ENCODE results near the gene ADCY2. TPM values are rescaled to one million over a fixed set of nuclear protein-coding genes. Genes with fewer than 3 reads are reported as not detected.

The ADCY2 gene
- total RNA-seq, 1 experiment from 2014 or later = 31.3 TPM

GRCh38 chr5:7742241-7742656 lies 346.3 kb downstream of the ADCY2 start:
- no CpG with 5 or more reads among the region's 5 CpGs for WGBS (ENCODE audit: extremely low coverage, insufficient read length, low lambda C conversion rate)
- no peaks in the 10 kb centered on the region for H3K4me1 ChIP-seq (ENCODE audit: insufficient read depth, low read length)

More at GRCh38 chr5:7742241-7742656, 346.3 kb downstream of the ADCY2 start:
- Histone ChIP-seq H3K18ac (ENCODE audit: insufficient read length, low read depth, low read length) (no peak overlapping the region), H2BK20ac (ENCODE audit: low read depth, low read length, poor library complexity, severe bottlenecking) (no peak overlapping the region), H3K23ac (ENCODE audit: insufficient read length, low read depth, low read length) (no peak overlapping the region), H2AFZ (ENCODE audit: low read length) (no peak overlapping the region), H4K8ac (replicated peaks; ENCODE audit: insufficient read length, low read depth, low read length) (no peak overlapping the region), H3K56ac (ENCODE audit: insufficient read length, low read depth, low read length) (no peak overlapping the region), H3K4me2 (ENCODE audit: insufficient read depth, insufficient read length, low read length) (no peak overlapping the region), H3K79me1 (ENCODE audit: insufficient read depth, low read depth, low read length, poor library complexity, severe bottlenecking) (no peaks in the 10 kb centered on the region), H2BK120ac (ENCODE audit: low read depth, low read length, poor library complexity, severe bottlenecking) (no peak overlapping the region), H2BK15ac (ENCODE audit: low read depth, low read length) (no peak overlapping the region), H4K20me1 (ENCODE audit: control insufficient read depth, insufficient read depth, insufficient read length) (no peaks in the 10 kb centered on the region), H3K79me2 (ENCODE audit: insufficient read depth, low read length) (no peaks in the 10 kb centered on the region), H3T11ph (ENCODE audit: low read length) (no peak overlapping the region), H2AK5ac (ENCODE audit: insufficient read length, low read length) (no peak overlapping the region), H4K91ac (ENCODE audit: insufficient read length, low read depth, low read length) (no peak overlapping the region), H2BK5ac (ENCODE audit: insufficient read length, low read length) (no peak overlapping the region), H3K27ac (ENCODE audit: insufficient read length, low read depth, low read length) (no peak overlapping the region), H3K14ac (ENCODE audit: insufficient read depth, low read length) (no peak overlapping the region), H3K23me2 (ENCODE audit: insufficient read length, low read depth, low read length, poor library complexity, severe bottlenecking) (no peaks in the 10 kb centered on the region), H3K27me3 (ENCODE audit: insufficient read depth, low read length) (no peaks in the 10 kb centered on the region), H3K9ac (ENCODE audit: extremely low read depth, insufficient read length, low read length) (no peak overlapping the region), H4K5ac (ENCODE audit: insufficient read length, low read depth, low read length) (no peak overlapping the region), H3K4ac (ENCODE audit: low read depth, low read length) (no peak overlapping the region), H2BK12ac (ENCODE audit: insufficient read length, low read depth, low read length) (no peak overlapping the region), H3K9me3 (ENCODE audit: control insufficient read depth, low read depth, low read length) (no peaks in the 10 kb centered on the region)
- H3K4me1 Mint-ChIP-seq = peaks cover 2 to 5% of the 10 kb centered on the region in 2 experiments
- H3K36me3 Mint-ChIP-seq (ENCODE audit: insufficient read depth in 1 of 3, low read depth in 3 of 3) = no peaks in the 10 kb centered on the region; a peak in 2 of 7 replicates
- no peak overlapping the region for H3K4me3 Mint-ChIP-seq
- no peaks in the 10 kb centered on the region for H3K9me3 Mint-ChIP-seq
- no peak for TF ChIP-seq CTCF (conservative IDR thresholded peaks at IDR 0.05)
- H3K27ac Mint-ChIP-seq = no peak overlapping the region
- DNase-seq = no peak
- no peaks in the 10 kb centered on the region for H3K27me3 Mint-ChIP-seq (ENCODE audit: low read depth)

Measured in H9 (cell line).